ENCODE data around the gene SLC27A3.

- TF ChIP-seq CTCF (conservative IDR thresholded peaks at IDR 0.05 in 1 of 2, IDR thresholded peaks at IDR 0.05 in 1 of 2; ENCODE audit: extremely low read depth in 1 of 2, insufficient read depth in 1 of 2, low read depth in 1 of 2, low read length in 2 of 2), result no peak
- no peak for TF ChIP-seq EZH2 (IDR thresholded peaks at IDR 0.05; ENCODE audit: borderline replicate concordance, low read length)
Measured at GRCh38 chr1:153799566-153800465, 24.6 kb downstream of the SLC27A3 start.
